WTC11 (cell line): ENCODE measurements around the gene PTPRN2. TPM values are rescaled to one million over a fixed set of nuclear protein-coding genes. Genes with fewer than 3 reads are reported as not detected.

ENCODE experiments used
- ATAC-seq: fragments of 200-7000 bp; cut with Tn5 transposase; 2 replicates; pipeline ENCODE4 v1.10.0; 2021; ENCODE audit warnings: mild to moderate bottlenecking, moderate library complexity
- CTCF ChIA-PET: fragments of 300-600 bp; sonication (Branson Sonifier 250); formaldehyde crosslinking; loops from one replicate; lab custom pipeline; 2021; ENCODE audit warnings: antibody characterized with exemption; lab: Charles Lee
- POLR2A ChIA-PET: fragments of 350-600 bp; sonication (Branson Sonifier 250); formaldehyde crosslinking; loops from one replicate; lab custom pipeline; 2021; ENCODE audit warnings: antibody characterized with exemption; lab: Charles Lee
- DNase-seq: peaks from one replicate; pipeline ENCODE4 v3.0.0; 2021; ENCODE audit warnings: low spot score
- H3K27ac Mint-ChIP-seq: 2 replicates; pipeline ENCODE4 v1.8.0; 2021; ENCODE audit warnings: mixed read lengths
- H3K27me3 Mint-ChIP-seq: 2 replicates; pipeline ENCODE4 v1.8.0; 2021; ENCODE audit warnings: low read depth, mild to moderate bottlenecking, moderate library complexity, mixed read lengths
- H3K36me3 Mint-ChIP-seq: 2 replicates; pipeline ENCODE4 v1.8.0; 2021; ENCODE audit warnings: mixed read lengths
- H3K4me1 Mint-ChIP-seq: 2 replicates; pipeline ENCODE4 v1.8.0; 2022; ENCODE audit warnings: mixed read lengths
- H3K4me3 Mint-ChIP-seq: 2 replicates; pipeline ENCODE4 v1.8.0; 2021; ENCODE audit warnings: mild to moderate bottlenecking, moderate library complexity, mixed read lengths
- H3K9me3 Mint-ChIP-seq: 2 replicates; pipeline ENCODE4 v1.8.0; 2021; ENCODE audit warnings: mixed read lengths
- AR ChIP-seq: fragments of 250-450 bp; sonication (Bioruptor Pico); IDR thresholded peaks from 2 replicates; pipeline ENCODE4 v1.9.0; 2021; ENCODE audit warnings: mild to moderate bottlenecking
- ATF1 ChIP-seq: sonication (generic); formaldehyde crosslinking; IDR thresholded peaks from 2 replicates; pipeline ENCODE4 v1.8.1; 2023; ENCODE audit warnings: mild to moderate bottlenecking, moderate library complexity, missing genetic modification reagents
- ATF3 ChIP-seq: sonication (generic); formaldehyde crosslinking; conservative IDR thresholded peaks from 2 replicates; pipeline ENCODE4 v1.8.1; 2022; ENCODE audit warnings: mild to moderate bottlenecking, missing genetic modification reagents
- FOXP1 ChIP-seq: sonication (generic); formaldehyde crosslinking; IDR thresholded peaks from 2 replicates; pipeline ENCODE4 v1.8.0; 2022; ENCODE audit warnings: missing genetic modification reagents, mild to moderate bottlenecking, moderate library complexity, borderline replicate concordance
- GABPB1 ChIP-seq: sonication (generic); formaldehyde crosslinking; IDR thresholded peaks from 2 replicates; pipeline ENCODE4 v1.8.1; 2023; ENCODE audit warnings: mild to moderate bottlenecking, missing genetic modification reagents
- GTF2I ChIP-seq: fragments of 250-450 bp; sonication (Bioruptor Pico); conservative IDR thresholded peaks from 2 replicates; pipeline ENCODE4 v1.4.0; 2021; ENCODE audit warnings: mild to moderate bottlenecking
- MAX ChIP-seq: sonication (generic); formaldehyde crosslinking; IDR thresholded peaks from 2 replicates; pipeline ENCODE4 v1.8.0; 2022; ENCODE audit warnings: mild to moderate bottlenecking, missing genetic modification reagents
- NR1H2 ChIP-seq: sonication (generic); formaldehyde crosslinking; IDR thresholded peaks from 2 replicates; pipeline ENCODE4 v1.9.0; 2021; ENCODE audit warnings: mild to moderate bottlenecking, moderate library complexity, missing genetic modification reagents
- NR2C2 ChIP-seq: sonication (generic); formaldehyde crosslinking; IDR thresholded peaks from 2 replicates; pipeline ENCODE4 v1.8.0; 2022; ENCODE audit warnings: mild to moderate bottlenecking, missing genetic modification reagents
- NR3C1 ChIP-seq: sonication (generic); formaldehyde crosslinking; conservative IDR thresholded peaks from 2 replicates; pipeline ENCODE4 v1.8.1; 2023; ENCODE audit warnings: low read depth, mild to moderate bottlenecking, missing genetic modification reagents
- PREB ChIP-seq: sonication (generic); formaldehyde crosslinking; IDR thresholded peaks from 2 replicates; pipeline ENCODE4 v1.8.1; 2022; ENCODE audit warnings: mild to moderate bottlenecking, missing genetic modification reagents, moderate library complexity, borderline replicate concordance
- TEAD1 ChIP-seq: sonication (generic); formaldehyde crosslinking; IDR thresholded peaks from 2 replicates; pipeline ENCODE4 v1.8.0; 2022; ENCODE audit warnings: mild to moderate bottlenecking, missing genetic modification reagents
- TEAD4 ChIP-seq: sonication (generic); formaldehyde crosslinking; IDR thresholded peaks from 2 replicates; pipeline ENCODE4 v1.8.0; 2022; ENCODE audit warnings: mild to moderate bottlenecking, missing genetic modification reagents
- ZBTB21 ChIP-seq: sonication (generic); formaldehyde crosslinking; IDR thresholded peaks from 2 replicates; pipeline ENCODE4 v1.8.1; 2023; ENCODE audit warnings: mild to moderate bottlenecking, missing genetic modification reagents, borderline replicate concordance
- ZNF232 ChIP-seq: sonication (generic); formaldehyde crosslinking; IDR thresholded peaks from 2 replicates; pipeline ENCODE4 v1.8.0; 2022; ENCODE audit warnings: mild to moderate bottlenecking, missing genetic modification reagents
- ZNF317 ChIP-seq: sonication (generic); formaldehyde crosslinking; IDR thresholded peaks from 2 replicates; pipeline ENCODE4 v1.8.1; 2023; ENCODE audit warnings: low read depth, mild to moderate bottlenecking, moderate library complexity, missing genetic modification reagents, borderline replicate concordance
- total RNA-seq: library from RNA; stranded (reverse); gene quantifications from 3 replicates; pipeline ENCODE4 v1.2.3, GENCODE V29; 2021
- TF ChIP-seq, protein P1 (sequence below): sonication (generic); formaldehyde crosslinking; IDR thresholded peaks from 2 replicates; pipeline ENCODE4 v1.8.0; 2022; ENCODE audit warnings: mild to moderate bottlenecking, missing genetic modification reagents

Gene PTPRN2
- total RNA-seq, 1 experiment from 2014 or later = 4.7 TPM

DNA sequence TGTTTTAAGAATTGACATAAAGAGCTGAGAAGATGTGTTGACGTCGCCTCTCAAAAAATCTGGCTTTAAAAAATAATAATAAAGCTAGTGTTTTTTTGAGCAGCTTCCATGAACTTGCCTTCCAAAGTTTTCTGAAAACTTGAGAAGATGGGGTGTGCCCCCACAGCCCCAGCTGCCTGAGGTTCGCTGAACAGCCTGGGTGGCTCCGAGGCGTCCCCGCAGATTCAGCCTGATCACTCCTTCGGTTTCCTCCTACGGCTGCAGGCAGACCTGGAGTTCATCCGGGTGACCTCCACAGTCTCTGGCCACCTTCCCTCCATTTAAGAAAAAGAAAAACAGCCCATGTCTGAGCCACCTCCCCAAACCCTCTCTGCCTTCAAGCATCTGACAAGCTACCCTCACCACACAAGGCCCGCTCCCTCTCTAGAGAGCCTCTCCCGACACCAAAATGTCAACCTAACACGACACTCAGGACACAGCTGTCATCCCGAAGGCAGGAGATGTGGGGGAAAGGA, 177.8 kb downstream of the PTPRN2 start:
- DNase-seq = no peak
- peaks cover 7% of the 10 kb centered on the region for H3K4me1 Mint-ChIP-seq
- no peak overlapping the region for H3K27ac Mint-ChIP-seq
- CTCF ChIA-PET = interaction anchor here (1.0 to 1.6 kb wide), 4 partner anchors 14 to 61 kb away, joined by 3 to 7 read pairs (median 4); no protein-coding TSS in a partner anchor
- no peak overlapping the region for H3K4me3 Mint-ChIP-seq
- ATAC-seq = no peak
- POLR2A ChIA-PET = no interaction called here
- TF ChIP-seq ZBTB21 (CRISPR knock-in tag) (no peak), ZNF232 (CRISPR knock-in tag) (no peak), GABPB1 (CRISPR knock-in tag) (no peak), ZNF317 (CRISPR knock-in tag) (no peak), NR2C2 (CRISPR knock-in tag) (no peak), GTF2I (CRISPR knock-in tag) (no peak)
- TF ChIP-seq, protein P1, sequence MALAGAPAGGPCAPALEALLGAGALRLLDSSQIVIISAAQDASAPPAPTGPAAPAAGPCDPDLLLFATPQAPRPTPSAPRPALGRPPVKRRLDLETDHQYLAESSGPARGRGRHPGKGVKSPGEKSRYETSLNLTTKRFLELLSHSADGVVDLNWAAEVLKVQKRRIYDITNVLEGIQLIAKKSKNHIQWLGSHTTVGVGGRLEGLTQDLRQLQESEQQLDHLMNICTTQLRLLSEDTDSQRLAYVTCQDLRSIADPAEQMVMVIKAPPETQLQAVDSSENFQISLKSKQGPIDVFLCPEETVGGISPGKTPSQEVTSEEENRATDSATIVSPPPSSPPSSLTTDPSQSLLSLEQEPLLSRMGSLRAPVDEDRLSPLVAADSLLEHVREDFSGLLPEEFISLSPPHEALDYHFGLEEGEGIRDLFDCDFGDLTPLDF (CRISPR knock-in tag) = no peak
- no peaks in the 10 kb centered on the region for H3K36me3 Mint-ChIP-seq
- 0 out of 2 replicates have a peak, but pooled peaks cover 4% of the 10 kb centered on the region for H3K9me3 Mint-ChIP-seq
- no peaks in the 10 kb centered on the region for H3K27me3 Mint-ChIP-seq

DNA sequence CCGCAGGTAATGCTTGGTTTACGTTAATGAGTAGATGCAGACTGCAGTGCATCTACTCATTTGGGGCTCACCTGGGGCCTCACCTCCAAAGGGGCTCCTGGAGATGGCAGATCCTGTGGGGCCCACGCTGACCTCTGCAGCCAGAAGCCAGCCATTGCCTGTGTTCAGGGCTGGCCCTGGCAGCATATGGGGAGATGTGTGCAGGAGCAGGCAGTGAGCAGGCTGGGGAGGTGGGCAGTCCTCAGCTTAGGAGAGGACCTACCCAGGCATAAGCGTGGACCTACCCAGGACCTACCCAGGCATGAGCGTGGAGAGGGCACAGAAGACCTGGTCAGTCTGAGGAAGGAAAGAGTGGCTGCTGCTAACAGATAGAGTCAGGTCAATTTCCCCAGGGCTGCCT, 178.5 kb downstream of the PTPRN2 start:
- DNase-seq (no peak), ATAC-seq (peak; percentile 65)
- Mint-ChIP-seq H3K27ac (no peak overlapping the region), H3K4me3 (no peak overlapping the region), H3K36me3 (no peaks in the 10 kb centered on the region), H3K27me3 (no peaks in the 10 kb centered on the region), H3K4me1 (peaks cover 2% of the 10 kb centered on the region), H3K9me3 (0 out of 2 replicates have a peak, but pooled peaks cover 4% of the 10 kb centered on the region)
- TF ChIP-seq MAX (CRISPR knock-in tag) (no peak), TEAD4 (CRISPR knock-in tag) (no peak), ATF1 (CRISPR knock-in tag) (no peak), TEAD1 (CRISPR knock-in tag) (no peak), PREB (CRISPR knock-in tag) (no peak), FOXP1 (CRISPR knock-in tag) (no peak), AR (CRISPR knock-in tag) (no peak), NR1H2 (CRISPR knock-in tag) (no peak), NR3C1 (CRISPR knock-in tag) (no peak), ATF3 (CRISPR knock-in tag) (no peak)
- ChIA-PET CTCF (interaction anchor here (0.6 to 1.6 kb wide), 4 partner anchors 8 to 62 kb away, joined by 3 to 7 read pairs (median 4); no protein-coding TSS in a partner anchor), POLR2A (no interaction called here)
